GM21723 (cell line): Measurements from ENCODE around the gene ENTPD6.
"Not testable (repeated sequence)": the region's sequence is repeated elsewhere in the genome, so short reads cannot be mapped to it uniquely, and the experiment has no call there.

ENCODE experiments used
- ATAC-seq: cut with Tn5 transposase; IDR thresholded peaks from one replicate; pipeline ENCODE4 v1.9.1; 2021; ENCODE audit warnings: mild to moderate bottlenecking, moderate library complexity; ENCODE audit not compliant: unreplicated experiment

Gene ENTPD6

GRCh38 chr20:25195014-25195961 lies at the start of gene ENTPD6:
Gene ENTPD6 (plus strand): TSS chr20:25195712. CDS start chr20:25206537, 10,825 bp downstream.
- peak; percentile 82 for ATAC-seq

DNA sequence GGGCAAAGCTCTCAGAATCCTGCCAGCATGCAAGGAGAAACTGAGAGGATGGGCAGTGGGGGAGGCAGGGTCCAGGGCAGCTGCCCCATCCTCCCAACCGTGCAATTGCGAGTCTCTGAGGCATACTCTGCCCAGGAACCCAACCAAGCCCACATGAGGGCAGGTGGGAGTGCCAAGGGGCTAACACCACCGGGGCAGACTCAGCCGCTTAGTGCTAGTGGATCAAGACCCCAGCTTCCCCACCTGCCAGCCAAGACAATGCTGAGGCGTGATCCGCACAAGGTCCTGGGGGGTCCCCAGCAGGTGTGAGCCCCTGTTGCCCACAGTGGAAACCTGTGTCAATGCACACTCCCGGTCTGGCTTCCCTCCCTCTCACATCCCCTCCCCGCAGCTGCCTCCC lies 48.5 kb upstream of the ENTPD6 start:
- ATAC-seq: no peak

DNA sequence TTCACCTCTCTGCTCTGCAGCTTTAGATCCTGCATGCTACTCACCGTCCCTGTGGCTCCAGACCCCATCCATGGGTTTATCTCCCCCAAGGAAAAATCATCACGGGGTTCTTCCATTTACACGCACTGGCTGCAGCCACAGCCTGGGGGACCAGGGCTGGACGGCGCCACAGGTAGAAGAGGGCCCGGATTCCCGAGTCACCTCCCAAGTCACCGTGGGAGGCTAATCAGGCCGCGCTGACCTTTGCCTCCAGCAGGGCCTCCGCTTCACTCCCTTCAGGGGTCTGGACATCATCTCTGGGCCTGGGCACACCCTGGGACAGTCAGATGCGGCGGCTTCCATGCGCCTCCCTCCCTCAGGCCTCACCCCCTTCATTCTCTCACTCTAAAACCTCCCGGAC lies 47.8 kb upstream of the ENTPD6 start:
- no peak for ATAC-seq

DNA sequence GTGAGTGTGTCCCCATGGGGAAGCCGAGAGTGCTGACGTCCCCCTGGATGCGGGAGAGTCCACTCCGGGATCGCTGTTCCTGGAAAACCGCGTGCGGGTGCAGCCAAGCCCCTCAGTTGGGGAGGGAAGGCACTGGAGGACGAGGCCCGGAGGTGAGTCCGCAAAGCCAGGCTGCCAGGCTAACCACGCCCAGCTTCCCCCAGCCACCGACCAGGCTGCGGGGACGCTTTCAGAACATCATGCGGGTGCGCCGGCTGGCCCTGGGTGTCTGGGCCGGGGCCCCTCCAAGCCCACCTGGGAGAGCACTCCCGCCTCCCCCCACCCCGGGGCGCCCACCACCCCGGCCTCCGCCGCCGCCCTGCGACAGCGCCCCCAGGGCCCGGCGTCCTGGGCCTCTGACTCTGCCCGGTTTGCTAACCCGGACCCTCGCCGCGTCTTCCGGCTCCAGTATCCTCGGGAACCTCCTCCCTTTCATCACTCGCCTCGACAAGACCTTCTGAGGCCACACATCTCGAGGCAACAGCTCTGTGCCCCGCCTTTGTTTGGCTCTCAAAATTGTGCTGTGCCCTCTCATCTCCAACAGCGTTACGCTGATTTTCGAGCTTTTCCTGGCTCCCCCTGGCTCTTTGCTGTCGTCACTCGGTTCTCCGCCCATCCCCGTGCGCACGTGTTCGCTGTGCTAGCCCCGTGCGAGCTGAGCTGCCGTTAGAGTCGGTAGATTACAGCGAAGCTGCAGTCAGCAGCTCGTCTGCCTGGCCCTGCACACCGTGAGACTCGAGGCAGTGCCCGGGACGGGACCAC lies 47.1 kb upstream of the ENTPD6 start:
- ATAC-seq: no peak

DNA sequence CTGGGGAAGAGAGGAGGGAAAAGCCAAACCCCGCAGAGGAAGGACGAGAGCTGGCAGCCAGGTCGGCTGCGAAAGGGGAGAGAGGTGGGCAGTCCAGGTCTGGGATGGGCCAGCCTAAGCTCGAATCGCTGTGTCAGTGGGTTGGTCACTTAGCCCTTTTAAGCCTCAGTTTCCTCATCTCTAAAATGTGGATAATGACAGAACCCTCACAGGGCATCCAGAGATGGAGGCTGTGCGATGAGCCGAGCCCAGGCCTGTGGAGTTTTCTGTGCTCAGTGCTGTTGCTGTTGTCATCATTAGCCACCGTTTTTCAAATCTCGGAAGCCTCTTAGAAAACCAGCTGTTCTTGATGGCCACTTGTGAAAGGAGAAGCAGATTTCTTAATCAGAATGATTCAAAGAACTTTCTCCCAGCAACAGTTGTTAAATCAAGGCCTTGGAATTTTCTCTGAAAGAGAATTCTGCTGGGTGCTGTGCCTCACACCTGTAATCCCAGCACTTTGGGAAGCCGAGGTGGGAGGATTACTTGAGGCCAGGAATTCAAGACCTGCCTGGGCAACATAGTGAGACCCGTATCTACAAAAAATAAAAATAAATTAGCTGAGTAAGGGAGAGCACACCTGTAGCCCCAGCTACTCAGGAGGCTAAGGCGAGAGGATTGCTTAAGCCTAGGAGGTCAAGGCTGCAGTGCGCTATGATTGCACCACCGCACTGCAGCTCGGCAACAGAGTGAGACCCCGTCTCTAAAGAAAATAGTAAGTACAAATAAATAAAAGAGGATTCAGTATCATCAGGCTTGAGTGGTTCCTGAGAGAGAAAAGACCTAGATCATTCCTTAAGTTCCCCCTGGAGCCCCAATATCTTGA lies 46.3 kb upstream of the ENTPD6 start:
- no peak for ATAC-seq

GRCh38 chr20:25150016-25150415 lies 45.5 kb upstream of the ENTPD6 start:
- ATAC-seq: no peak

GRCh38 chr20:25158043-25158442 lies 37.5 kb upstream of the ENTPD6 start:
- no peak for ATAC-seq

DNA sequence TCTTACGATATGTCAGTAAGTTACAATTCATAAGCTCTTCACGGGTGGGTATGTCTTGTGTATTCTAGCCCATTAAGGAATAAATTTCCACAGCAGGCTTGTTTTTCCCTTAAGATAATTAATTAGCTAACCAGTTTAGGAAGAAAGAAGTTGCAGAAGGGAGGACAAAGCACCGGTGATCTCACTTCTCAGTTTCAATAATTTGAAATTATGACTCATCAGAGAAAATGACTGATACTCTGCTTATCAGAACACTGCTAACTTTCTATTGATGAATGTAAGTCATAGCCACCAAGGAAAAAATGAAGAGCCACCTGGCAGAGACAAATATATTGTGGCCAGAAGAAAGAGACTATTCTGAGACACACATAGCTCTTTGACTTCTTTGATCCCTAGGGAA lies 35.0 kb upstream of the ENTPD6 start:
- peak; percentile 49 for ATAC-seq

DNA sequence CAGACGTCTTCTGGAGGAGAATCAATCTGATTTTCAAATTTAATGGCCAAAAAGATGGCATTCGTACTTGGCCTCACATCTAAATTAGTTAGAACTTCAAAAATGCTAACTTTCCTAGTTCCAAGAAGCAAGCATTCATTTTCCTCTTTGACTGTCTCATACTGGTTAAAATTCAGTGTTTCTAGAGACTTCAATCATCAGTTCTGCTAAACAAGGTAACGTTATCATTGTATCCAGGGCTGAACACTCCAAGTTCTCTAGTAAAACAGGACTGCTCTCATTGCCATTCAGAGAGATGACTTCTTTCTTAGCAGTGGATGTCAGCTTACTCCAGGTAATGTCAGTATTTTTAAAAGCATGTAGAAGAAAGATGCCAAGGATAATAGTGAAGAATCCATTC lies 34.6 kb upstream of the ENTPD6 start:
- ATAC-seq: no peak

DNA sequence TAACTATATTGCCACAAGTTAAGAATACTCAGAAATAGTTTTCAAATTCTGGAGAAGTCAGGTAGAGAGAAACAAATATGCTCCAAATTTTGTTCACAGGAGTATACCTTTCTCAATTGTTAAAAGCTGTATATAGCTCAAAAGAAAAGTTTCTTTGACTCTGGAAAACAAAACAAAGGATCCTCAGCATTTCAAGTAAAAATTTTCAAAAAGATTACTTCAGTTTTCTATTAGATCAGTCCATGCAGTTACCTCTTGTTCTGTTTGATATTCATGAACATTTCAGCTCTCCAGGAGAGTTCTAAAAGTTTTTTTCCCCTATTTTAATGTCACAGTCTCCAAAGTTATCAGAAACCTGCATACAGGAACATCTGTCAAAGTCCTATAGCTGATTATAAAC lies 30.4 kb upstream of the ENTPD6 start:
- no peak for ATAC-seq

DNA sequence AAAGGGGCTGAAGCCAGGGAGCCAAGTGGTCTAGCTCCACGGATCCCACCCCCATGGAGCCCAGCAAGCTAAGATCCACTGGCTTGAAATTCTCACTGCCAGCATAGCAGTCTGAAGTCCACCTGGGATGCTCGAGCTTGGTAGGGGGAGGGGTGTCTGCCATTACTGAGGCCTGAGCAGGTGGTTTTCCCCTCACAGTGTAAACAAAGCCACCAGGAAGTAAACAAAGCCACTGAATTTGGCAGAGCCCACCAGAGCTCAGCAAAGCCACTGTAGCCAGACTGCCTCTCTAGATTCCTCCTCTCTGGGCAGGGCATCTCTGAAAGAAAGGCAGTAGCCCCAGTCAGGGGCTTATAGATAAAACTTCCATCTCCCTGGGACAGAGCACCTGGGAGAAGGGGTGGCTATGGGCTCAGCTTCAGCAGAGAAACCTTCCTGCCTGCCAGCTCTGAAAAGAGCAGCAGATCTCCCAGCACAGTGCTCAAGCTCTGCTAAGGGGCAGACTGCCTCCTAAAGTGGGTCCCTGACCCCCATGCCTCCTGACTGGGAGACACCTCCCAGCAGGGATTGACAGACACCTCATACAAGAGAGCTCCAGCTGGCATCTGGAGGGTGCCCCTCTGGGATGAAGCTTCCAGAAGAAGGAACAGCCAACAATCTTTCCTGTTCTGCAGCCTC lies 29.3 kb upstream of the ENTPD6 start:
- not testable (repeated sequence) for ATAC-seq

- ATAC-seq: no peak
Measured at GRCh38 chr20:25173321-25173720, 22.2 kb upstream of the ENTPD6 start.

- ATAC-seq: no peak
Measured at GRCh38 chr20:25173886-25174308, 21.6 kb upstream of the ENTPD6 start.

GRCh38 chr20:25176184-25176583 lies 19.3 kb upstream of the ENTPD6 start:
- no peak for ATAC-seq

DNA sequence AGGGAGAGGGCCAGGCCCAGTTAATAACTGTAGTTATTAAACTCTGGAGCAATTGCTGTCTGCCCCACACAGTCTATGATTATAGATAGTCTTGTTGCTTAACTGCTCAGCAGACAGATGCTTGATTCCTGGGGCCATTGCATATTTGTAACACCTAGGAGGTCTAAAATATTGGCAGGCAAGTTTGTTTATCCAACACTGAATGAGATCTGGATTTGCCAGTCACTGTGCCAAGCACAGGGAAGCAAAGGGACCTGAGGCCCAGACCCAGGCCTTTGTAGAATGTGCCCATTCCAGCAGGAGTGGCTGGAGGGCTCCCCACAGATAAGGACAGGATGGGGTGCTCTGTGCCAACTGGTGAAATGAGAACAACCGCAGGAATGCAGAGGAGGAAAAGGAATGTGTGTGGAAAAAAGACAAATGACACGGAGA lies 17.6 kb upstream of the ENTPD6 start:
- ATAC-seq: no peak

DNA sequence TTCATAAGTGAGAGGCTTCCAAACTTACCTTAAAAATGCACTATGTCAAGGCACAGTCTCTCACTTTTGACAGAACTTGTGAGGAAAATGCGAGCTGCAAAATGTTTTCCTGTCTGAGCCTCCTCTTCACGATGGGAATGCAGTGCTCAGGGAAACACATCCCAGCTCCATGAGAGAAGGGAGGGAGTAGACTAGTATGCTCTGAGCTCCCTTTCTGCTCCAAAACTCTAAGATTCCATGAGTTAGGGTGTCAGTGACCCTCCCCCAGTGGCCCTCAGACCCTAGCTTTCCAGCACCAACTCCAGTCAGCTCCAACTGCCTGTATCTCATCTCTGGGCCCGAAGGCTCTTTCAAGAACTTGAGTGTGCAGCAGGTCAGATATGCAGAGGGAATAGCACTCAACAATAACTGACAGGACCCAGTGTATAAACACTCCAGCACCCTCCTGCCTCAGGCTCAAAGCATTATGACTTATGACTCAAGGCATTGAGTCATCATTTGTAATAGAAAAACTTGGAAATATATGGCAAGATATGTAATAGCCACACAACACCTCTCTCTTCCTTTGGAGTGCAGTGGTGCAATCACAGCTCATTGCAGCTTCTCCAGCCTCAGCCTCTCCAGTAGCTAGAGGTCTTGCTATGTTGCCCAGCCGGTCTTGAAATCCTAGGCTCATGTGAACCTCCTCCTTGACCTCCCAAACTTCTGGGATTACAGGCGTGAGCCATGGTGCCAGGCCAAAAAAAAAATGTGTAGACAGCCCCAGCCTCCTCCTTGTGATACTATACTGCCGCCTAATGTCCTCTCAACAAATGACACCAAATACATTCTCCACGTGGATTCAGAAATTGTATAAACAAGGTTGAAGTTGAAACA lies 16.7 kb upstream of the ENTPD6 start:
- no peak for ATAC-seq

DNA sequence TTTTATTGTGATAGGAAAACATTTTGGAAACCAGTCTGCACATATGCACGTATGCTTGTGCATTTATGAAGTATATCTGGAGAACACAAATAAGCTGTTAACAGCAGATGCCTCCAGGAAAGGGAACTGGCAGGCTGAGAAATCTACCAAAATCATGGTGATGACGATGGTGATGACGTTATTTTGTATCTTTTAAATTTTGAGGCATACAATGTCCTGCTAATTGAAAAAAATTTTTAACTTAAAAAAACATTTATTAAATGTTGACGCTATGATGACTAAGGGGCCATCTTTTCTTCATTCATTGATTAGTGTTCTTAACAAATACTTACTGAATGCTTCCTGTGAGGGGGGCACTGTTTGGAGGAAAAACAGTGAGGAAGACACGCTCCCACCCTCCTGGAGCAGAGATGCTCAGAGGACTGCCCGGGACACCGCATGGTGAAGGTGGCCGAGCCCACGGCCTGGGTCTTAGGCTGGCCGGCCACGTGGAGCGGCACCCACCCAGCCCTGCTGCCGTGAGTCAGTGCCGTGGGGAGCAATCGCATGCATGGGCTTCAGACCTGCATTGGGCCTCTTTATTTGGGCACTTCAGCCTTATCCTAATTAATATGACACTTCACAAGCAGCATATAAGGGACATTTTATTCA lies 15.9 kb upstream of the ENTPD6 start:
- ATAC-seq: no peak

DNA sequence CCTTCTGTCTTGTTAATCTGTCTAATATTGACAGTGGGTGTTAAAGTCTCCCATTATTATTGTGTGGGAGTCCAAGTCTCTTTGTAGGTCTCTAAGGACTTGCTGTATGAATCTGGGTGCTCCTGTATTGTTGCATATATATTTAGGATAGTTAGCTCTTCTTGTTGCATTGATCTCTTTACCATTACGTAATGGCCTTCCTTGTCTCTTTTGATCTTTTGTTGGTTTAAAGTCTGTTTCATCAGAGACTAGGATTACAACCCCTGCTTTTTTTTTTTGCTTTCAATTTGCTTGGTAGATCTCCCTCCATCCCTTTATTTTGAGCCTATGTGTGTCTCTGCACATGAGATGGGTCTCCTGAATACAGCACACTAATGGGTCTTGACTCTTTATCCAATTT lies 11.1 kb upstream of the ENTPD6 start:
- ATAC-seq: not testable (repeated sequence)

- ATAC-seq: no peak
Measured at GRCh38 chr20:25187220-25187619, 8.3 kb upstream of the ENTPD6 start.
